IMR-90 (cell line): ENCODE data around the gene RNASEH2B. TPM values are rescaled to one million over a fixed set of nuclear protein-coding genes. Genes with fewer than 3 reads are reported as not detected.

Experiments used
- ATAC-seq: fragments of 200-7000 bp; cut with Tn5 transposase; 2 replicates; pipeline ENCODE4 v1.9.1; 2020; ENCODE audit warnings: low read depth, mild to moderate bottlenecking, moderate library complexity
- BruUV-seq: library from RNA; stranded (reverse); fragments of 400-500 nt; replicated peaks from 2 replicates; lab custom pipeline; 2021; lab: Mats Ljungman, UMichigan
- CTCF ChIA-PET: fragments of 300-600 bp; formaldehyde crosslinking; extraction: SDS; loops from one replicate; lab custom pipeline; 2021; ENCODE audit warnings: antibody characterized with exemption; lab: Yijun Ruan, JAX
- POLR2A ChIA-PET: fragments of 300-600 bp; sonication (Branson Sonifier 250); formaldehyde crosslinking; loops from one replicate; lab custom pipeline; 2022; ENCODE audit warnings: antibody characterized with exemption; ENCODE audit not compliant: unreplicated experiment; lab: Charles Lee
- DNase-seq: peaks from one replicate; pipeline ENCODE4 v3.0.0; 2013
- H2AFZ ChIP-seq: replicated peaks from 2 replicates; pipeline ENCODE3; 2013; ENCODE audit warnings: low read length, mild to moderate bottlenecking; ENCODE audit not compliant: poor library complexity
- H2AK5ac ChIP-seq: 2 replicates; pipeline ENCODE4 v1.6.1; 2013; ENCODE audit warnings: low read depth, low read length, inconsistent platforms
- H2AK9ac ChIP-seq: replicated peaks from 2 replicates; pipeline ENCODE3; 2013; ENCODE audit warnings: mild to moderate bottlenecking, low read depth, low read length, moderate library complexity; ENCODE audit not compliant: poor library complexity
- H2BK120ac ChIP-seq: 2 replicates; pipeline ENCODE4 v1.6.1; 2013; ENCODE audit warnings: low read depth, low read length, inconsistent platforms
- H2BK15ac ChIP-seq: 3 replicates; pipeline ENCODE4 v1.6.1; 2013; ENCODE audit warnings: low read depth, low read length, inconsistent platforms
- H2BK20ac ChIP-seq: 2 replicates; pipeline ENCODE4 v1.6.1; 2013; ENCODE audit warnings: low read depth, mild to moderate bottlenecking, inconsistent platforms, low read length, moderate library complexity
- H2BK5ac ChIP-seq: 2 replicates; pipeline ENCODE4 v1.6.1; 2013; ENCODE audit warnings: mild to moderate bottlenecking, low read depth, low read length, inconsistent platforms; ENCODE audit not compliant: poor library complexity, severe bottlenecking
- H3K14ac ChIP-seq: replicated peaks from 2 replicates; pipeline ENCODE4 v1.6.1; 2013; ENCODE audit warnings: low read depth, low read length, inconsistent platforms
- H3K18ac ChIP-seq: 2 replicates; pipeline ENCODE4 v1.6.1; 2013; ENCODE audit warnings: low read depth, low read length, control low read depth
- H3K23ac ChIP-seq: 2 replicates; pipeline ENCODE4 v1.6.1; 2013; ENCODE audit warnings: low read depth, low read length, inconsistent platforms
- H3K27ac ChIP-seq: 2 replicates; pipeline ENCODE4 v1.5.1; 2013; ENCODE audit warnings: mild to moderate bottlenecking, control low read depth, low read length; ENCODE audit not compliant: insufficient read depth
- H3K27me3 ChIP-seq: 2 replicates; pipeline ENCODE4 v1.6.1; 2013; ENCODE audit warnings: low read length; ENCODE audit not compliant: control insufficient read depth, insufficient read depth
- H3K36me3 ChIP-seq: 2 replicates; pipeline ENCODE4 v1.6.1; 2013; ENCODE audit warnings: low read length, mixed read lengths; ENCODE audit not compliant: control insufficient read depth, insufficient read depth
- H3K4ac ChIP-seq: 2 replicates; pipeline ENCODE4 v1.6.1; 2013; ENCODE audit warnings: low read depth, low read length, inconsistent platforms
- H3K4me1 ChIP-seq: 2 replicates; pipeline ENCODE4 v1.6.1; 2013; ENCODE audit warnings: low read length, mixed read lengths; ENCODE audit not compliant: control insufficient read depth, insufficient read depth
- H3K4me2 ChIP-seq: 2 replicates; pipeline ENCODE4 v1.6.1; 2013; ENCODE audit warnings: low read depth, mild to moderate bottlenecking, control low read depth, low read length, moderate library complexity
- H3K4me3 ChIP-seq: 2 replicates; pipeline ENCODE4 v1.5.1; 2013; ENCODE audit warnings: low read depth, mild to moderate bottlenecking, control low read depth, low read length, moderate library complexity; ENCODE audit not compliant: insufficient read depth
- H3K56ac ChIP-seq: 2 replicates; pipeline ENCODE4 v1.6.1; 2013; ENCODE audit warnings: low read length, inconsistent platforms; ENCODE audit not compliant: insufficient read depth; ENCODE audit errors: extremely low read depth
- H3K79me1 ChIP-seq, 2 experiments: 2 replicates each; pipeline ENCODE4 v1.6.1; 2013; ENCODE audit warnings: low read length in 2 of 2, inconsistent platforms in 1 of 2, low read depth in 1 of 2
- H3K9ac ChIP-seq: 2 replicates; pipeline ENCODE4 v1.6.1; 2013; ENCODE audit warnings: low read depth, low read length, control low read depth
- H3K9me1 ChIP-seq: 2 replicates; pipeline ENCODE4 v1.6.1; 2013; ENCODE audit warnings: low read length, inconsistent platforms; ENCODE audit not compliant: insufficient read depth
- H3K9me3 ChIP-seq: 2 replicates; pipeline ENCODE4 v1.6.1; 2013; ENCODE audit warnings: low read length; ENCODE audit not compliant: control insufficient read depth, insufficient read depth
- H4K20me1 ChIP-seq: 2 replicates; pipeline ENCODE4 v1.6.1; 2013; ENCODE audit warnings: low read length, inconsistent platforms; ENCODE audit not compliant: insufficient read depth
- H4K5ac ChIP-seq: 2 replicates; pipeline ENCODE4 v1.6.1; 2013; ENCODE audit warnings: mild to moderate bottlenecking, low read depth, low read length, control low read depth
- H4K8ac ChIP-seq, 2 experiments: 2 replicates each; pipeline ENCODE4 v1.6.1; 2013; ENCODE audit warnings: low read depth in 2 of 2, low read length in 2 of 2, control low read depth in 1 of 2, inconsistent platforms in 1 of 2
- H4K91ac ChIP-seq: 2 replicates; pipeline ENCODE4 v1.6.1; 2013; ENCODE audit warnings: low read depth, low read length, inconsistent platforms; ENCODE audit not compliant: insufficient read depth
- CEBPB ChIP-seq: IDR thresholded peaks from 2 replicates; pipeline ENCODE4 v1.6.1; 2012; ENCODE audit warnings: low read depth, low read length, improper control_type of control experiment
- MXI1 ChIP-seq: IDR thresholded peaks from 2 replicates; pipeline ENCODE4 v1.6.1; 2012; ENCODE audit warnings: low read depth, mild to moderate bottlenecking, low read length, moderate library complexity, borderline replicate concordance
- WGBS, 2 experiments: methylation state at CpG; one replicate each; pipeline versions ENCODE4 v1.1.5 to v1.1.7; 2013; ENCODE audit warnings: missing lambda C conversion rate in 2 of 2; ENCODE audit not compliant: insufficient read length in 1 of 2; ENCODE audit errors: extremely low coverage in 2 of 2; 5-methylcytosine and 5-hydroxymethylcytosine counted together
- dilution Hi-C: fragments of 300-500 bp; cut with HindIII; formaldehyde crosslinking; loops from one replicate; pipeline ENCODE4 v1.14.3; 2018; ENCODE audit warnings: low sequenced_read_pairs; ENCODE audit not compliant: unreplicated experiment
- in situ Hi-C: fragments of 300-500 bp; cut with MboI; formaldehyde crosslinking; loops from 3 replicates; pipeline ENCODE4 v1.14.3; 2019; ENCODE audit warnings: low sequenced_read_pairs, inconsistent platforms, mixed read lengths
- intact Hi-C: fragments of 100-400 bp; cut with micrococcal nuclease; formaldehyde crosslinking; loops from 2 replicates; pipeline ENCODE4 v1.10.0; 2022
- polyA plus RNA-seq, 3 experiments: library from polyadenylated mRNA; depleted of rRNA; stranded (reverse); fragments of >200 nt; gene quantifications; 2 replicates each; pipeline ENCODE4 v1.2.3, GENCODE V29; 2012; ENCODE audit warnings: low replicate concordance in 1 of 3
- total RNA-seq: library from RNA; depleted of rRNA; stranded (reverse); fragments of >200 nt; gene quantifications from 2 replicates; pipeline ENCODE4 v1.2.3, GENCODE V29; 2012

Gene RNASEH2B
- total and polyA plus RNA-seq, 2 of the 4 experiments (the other 2 are of a cell fraction), result 11.2 to 14.2 TPM

- Histone ChIP-seq H3K14ac (no peak overlapping the region), H3K9me3 (no peaks in the 10 kb centered on the region), H2AFZ (no peak overlapping the region), H2AK9ac (no peak overlapping the region), H2BK120ac (no peak overlapping the region), H3K27ac (no peak overlapping the region), H3K4me1 (no peaks in the 10 kb centered on the region), H3K18ac (no peak overlapping the region), H4K20me1 (no peaks in the 10 kb centered on the region), H2AK5ac (no peak overlapping the region), H2BK15ac (no peak overlapping the region), H3K4me3 (no peak overlapping the region), H4K91ac (no peak overlapping the region), H3K56ac (no peak overlapping the region), H2BK20ac (no peak overlapping the region), H3K36me3 (no peaks in the 10 kb centered on the region), H3K79me1 (no peaks in the 10 kb centered on the region), H3K4me2 (no peak overlapping the region), H4K8ac (no peak overlapping the region), H3K23ac (no peak overlapping the region), H2BK5ac (no peak overlapping the region), H3K9me1 (no peaks in the 10 kb centered on the region), H4K5ac (no peak overlapping the region), H3K27me3 (peaks cover 16% of the 10 kb centered on the region), H3K9ac (no peak overlapping the region), H3K4ac (no peak overlapping the region)
- dilution Hi-C loops, result no loop called here
- intact Hi-C loops, result no loop called here
- no TSS peak for BruUV-seq
- in situ Hi-C loops, result no loop called here
- DNase-seq, result no peak
- no CpG with 5 or more reads among the region's 1 CpG for WGBS, 2 experiments
- TF ChIP-seq CEBPB (no peak), MXI1 (no peak)
- POLR2A ChIA-PET, result no interaction called here
- ATAC-seq, result no peak
- CTCF ChIA-PET, result no interaction called here
These were observed 21.2 kb upstream of the RNASEH2B start for GRCh38 chr13:50888362-50888761.
